Cardiac septum (tissue), 1 donor: Measurements from ENCODE around the gene SAPCD1. TPM values are rescaled to one million over a fixed set of nuclear protein-coding genes. Genes with fewer than 3 reads are reported as not detected.
"Not testable (repeated sequence)": the region's sequence is repeated elsewhere in the genome, so short reads cannot be mapped to it uniquely, and the experiment has no call there.

ENCODE experiments used
- DNase-seq: peaks from one replicate; pipeline ENCODE4 v3.0.0-alpha.2; 2020; ENCODE audit warnings: low spot score
- intact Hi-C: fragments of 100-400 bp; cut with DNase I; formaldehyde crosslinking; loops from one replicate; pipeline ENCODE4 v1.14.0; 2022
- total RNA-seq: library from RNA; stranded (reverse); fragmentation: NEBNext Ultra II Directional; extraction: Animal tissue kit (Norgen Biotek cat#: 25700); gene quantifications from one replicate; pipeline ENCODE4 v1.2.1, GENCODE V29; 2021
- donor health status: DM: no; HTN: no; CAD: no.

SAPCD1 gene
- total RNA-seq, 1 donor from 2014 or later = 0.86 TPM

DNA sequence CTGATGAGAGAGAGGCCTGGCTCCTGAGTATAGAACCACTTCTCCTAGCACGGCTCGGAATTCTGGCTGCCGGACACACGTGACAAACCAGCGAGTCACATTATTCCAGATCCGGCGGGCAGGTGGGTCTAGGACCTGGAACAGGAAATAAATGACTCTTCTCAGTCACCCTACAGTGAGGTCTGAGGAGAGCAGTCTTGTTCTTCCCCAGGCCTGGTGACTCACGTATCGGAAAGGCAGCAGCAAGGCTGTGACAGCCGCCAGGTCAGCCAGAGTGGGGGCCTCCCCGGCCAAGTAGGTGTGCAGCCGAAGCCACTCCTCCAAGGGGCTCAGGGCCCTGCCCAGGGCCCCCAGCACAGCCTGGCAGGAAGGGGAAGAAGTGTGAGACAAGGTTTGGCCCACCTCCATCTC, 30.3 kb downstream of the SAPCD1 start:
- no peak for DNase-seq
- intact Hi-C loops = no loop called here

DNA sequence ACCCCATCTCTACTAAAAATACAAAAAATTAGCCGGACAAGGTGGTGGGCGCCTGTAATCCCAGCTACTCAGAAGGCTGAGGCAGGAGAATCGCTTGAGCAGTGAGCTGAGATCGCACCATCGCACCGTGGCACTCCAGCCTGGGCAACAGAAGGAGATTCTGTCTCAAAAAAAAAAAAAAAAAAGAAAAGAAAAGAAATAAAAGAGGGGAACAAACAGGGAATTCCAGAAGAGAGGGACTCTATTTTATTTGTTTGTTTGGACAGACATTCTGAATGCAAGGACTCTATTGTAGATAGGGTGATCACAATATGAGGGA, 31.4 kb downstream of the SAPCD1 start:
- DNase-seq, intact Hi-C loops: not testable (repeated sequence)

DNA sequence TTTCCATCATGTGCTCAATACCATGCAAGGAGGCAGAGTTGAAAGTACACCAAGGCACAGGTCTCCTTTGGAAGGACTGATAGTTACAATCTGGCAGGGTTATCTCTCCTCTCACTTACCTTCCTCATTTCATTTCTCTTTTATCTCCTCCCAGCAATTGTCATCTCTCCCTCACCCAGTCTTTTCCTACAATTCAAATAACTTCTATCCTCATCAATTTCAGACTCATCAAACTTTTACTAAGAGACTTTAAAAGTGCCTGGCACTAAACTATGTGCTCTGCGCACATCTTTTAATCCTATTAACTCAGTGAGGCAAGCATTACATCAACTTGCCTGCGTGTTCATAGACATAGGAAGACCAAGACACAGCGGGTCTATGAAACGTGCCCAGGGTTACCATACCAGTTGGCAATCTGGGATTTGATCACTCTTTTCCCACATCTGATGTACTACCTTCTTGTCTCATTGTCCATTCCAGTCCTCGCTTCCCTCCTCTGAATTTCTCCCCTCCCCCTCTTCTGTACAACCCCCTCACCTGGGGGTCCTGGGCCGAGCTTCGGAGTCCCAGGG, 31.9 kb downstream of the SAPCD1 start:
- intact Hi-C loops = no loop called here
- DNase-seq = no peak

DNA sequence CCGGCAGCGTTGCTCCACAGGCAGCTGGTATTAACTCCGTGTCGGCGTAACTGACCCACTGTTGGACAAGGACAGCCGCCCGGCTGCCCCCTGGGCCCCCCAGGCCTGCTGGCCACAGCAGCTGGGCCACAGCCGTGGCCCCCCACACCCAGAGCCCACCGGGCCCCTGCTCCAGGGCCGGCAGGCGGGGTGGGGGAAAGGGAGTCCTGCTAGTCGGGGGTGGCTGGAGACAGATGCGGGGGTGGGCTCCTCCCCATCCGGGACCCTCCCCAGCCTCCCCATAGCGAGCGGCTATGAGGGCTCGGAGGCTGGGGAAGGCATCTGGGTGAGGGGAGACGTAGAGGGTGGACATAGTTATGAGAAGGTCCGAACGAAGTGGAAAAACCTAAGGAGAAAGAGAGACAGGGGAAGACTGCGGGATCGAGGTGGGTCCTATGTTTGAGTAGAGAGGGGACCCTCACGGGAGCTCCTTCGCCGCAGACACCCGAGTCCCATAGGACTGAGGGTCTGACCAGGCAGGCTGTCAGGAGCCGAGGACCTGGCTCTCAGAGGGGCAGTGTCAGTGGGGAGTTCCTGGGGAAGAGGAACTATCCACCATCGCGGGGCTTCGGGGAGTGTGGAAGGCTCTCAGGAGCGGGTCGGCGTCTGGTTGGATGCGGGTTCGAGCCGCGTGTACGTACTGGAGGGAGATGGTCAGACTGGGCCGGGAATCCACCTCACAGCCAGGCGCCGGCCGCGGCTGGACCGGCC, 32.6 kb downstream of the SAPCD1 start:
- DNase-seq = no peak
- intact Hi-C loops = loop anchor here (5.0 kb wide), 1 partner anchor 58 kb away; the partner anchor contains the start of gene CLIC1

DNA sequence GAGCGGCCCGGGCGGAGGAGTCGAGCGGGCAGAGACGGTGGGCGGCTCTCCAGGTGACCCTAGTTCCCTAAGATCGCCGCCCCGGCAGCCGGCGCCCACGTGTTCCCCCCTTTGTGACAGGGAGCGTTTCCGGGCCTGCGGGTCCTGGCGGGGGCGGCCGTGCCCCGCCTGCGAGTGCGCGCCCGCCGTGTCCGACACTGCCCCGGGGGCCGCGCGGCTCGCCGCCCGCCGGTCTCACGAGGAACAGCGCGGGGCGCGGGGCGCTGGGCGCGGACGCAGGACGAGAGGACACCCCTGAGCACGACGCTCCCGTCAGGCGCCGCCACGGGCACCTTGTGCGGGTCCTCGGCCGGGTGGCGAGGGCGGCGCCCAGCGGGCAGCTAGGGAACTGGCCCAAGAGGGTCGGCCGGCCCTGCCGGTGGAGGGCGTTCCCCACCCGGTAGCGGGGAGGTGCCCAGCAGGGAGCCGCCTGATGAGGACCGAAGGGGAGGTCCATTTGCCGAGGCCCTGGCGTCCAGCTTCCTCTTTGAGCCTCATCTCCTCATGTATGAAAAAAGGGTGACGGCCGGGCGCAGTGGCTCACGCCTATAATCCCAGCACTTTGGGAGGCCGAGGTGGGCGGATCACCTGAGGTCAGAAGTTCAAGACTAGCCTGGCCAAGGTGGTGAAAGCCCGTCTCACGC, 33.3 kb downstream of the SAPCD1 start, which contains the start of gene VARS1:
TSS of gene VARS1 (minus strand) at position 137 of the 683 bp plus-strand sequence. CDS start 535 bp downstream, outside the sequence.
- DNase-seq = peak; percentile 98
- intact Hi-C loops = loop anchor here (5.0 kb wide), 1 partner anchor 58 kb away; the partner anchor contains the start of gene CLIC1

DNA sequence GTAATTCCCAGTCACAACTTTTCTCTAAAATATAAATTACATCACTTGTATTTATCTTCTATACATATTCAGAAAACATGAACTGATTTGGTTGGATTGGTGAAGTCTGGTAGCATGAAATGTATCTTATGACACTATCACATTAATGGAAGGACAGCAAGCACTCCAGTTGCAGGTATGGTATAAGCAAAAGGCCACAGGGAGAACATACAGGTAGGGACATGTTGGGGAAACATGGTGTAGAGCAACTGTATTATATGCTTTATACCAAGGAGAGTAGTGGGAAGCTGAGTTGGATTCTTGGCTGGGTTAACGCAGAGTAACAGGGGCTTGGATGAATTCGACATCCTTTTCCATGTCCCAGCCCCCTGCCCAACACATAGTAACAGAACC, 34.5 kb downstream of the SAPCD1 start:
- no peak for DNase-seq
- intact Hi-C loops = loop anchor here (5.0 kb wide), 1 partner anchor 60 kb away; the partner anchor contains the start of gene CLIC1

DNA sequence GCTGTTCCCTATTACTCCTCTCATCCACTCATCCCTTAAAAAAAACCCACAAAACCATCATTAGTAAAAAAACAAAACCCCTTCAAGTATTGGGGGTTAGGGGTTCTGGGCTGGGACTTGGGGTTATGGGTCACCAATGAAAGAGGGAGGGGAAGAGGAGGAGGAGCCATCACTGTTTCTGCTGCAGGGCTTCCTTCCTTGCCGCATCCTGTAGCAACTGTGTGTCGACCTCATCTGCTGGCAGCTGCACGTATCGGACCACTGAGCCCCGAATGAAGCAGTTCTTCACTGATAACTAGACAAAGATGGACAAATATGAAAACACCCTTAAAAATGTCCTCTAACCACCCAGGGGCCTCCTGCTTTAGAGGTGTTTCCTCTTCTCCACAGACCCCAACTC, 35.1 kb downstream of the SAPCD1 start:
- DNase-seq = no peak
- intact Hi-C loops = loop anchor here (5.0 kb wide), 1 partner anchor 60 kb away; the partner anchor contains the start of gene CLIC1

DNA sequence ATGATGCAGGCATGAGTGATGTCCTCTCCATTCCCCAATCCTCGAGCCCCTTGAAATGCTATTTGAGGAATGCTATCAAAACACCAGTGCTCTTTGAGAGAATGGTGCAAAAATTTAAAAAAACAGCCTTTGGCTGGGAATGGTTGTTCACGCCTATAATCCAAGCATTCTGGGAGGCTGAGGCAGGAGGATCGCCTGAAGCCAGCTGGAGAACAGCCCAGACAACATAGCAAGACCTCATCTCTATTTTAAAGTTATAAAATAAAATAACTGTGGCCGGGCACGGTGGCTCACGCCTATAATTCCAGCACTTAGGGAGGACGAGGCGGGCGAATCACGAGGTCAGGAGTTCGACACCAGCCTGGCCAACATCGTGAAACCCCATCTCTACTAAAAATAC, 37.3 kb downstream of the SAPCD1 start:
- intact Hi-C loops = loop anchor here (5.0 kb wide), 1 partner anchor 62 kb away; the partner anchor contains the start of gene CLIC1

DNA sequence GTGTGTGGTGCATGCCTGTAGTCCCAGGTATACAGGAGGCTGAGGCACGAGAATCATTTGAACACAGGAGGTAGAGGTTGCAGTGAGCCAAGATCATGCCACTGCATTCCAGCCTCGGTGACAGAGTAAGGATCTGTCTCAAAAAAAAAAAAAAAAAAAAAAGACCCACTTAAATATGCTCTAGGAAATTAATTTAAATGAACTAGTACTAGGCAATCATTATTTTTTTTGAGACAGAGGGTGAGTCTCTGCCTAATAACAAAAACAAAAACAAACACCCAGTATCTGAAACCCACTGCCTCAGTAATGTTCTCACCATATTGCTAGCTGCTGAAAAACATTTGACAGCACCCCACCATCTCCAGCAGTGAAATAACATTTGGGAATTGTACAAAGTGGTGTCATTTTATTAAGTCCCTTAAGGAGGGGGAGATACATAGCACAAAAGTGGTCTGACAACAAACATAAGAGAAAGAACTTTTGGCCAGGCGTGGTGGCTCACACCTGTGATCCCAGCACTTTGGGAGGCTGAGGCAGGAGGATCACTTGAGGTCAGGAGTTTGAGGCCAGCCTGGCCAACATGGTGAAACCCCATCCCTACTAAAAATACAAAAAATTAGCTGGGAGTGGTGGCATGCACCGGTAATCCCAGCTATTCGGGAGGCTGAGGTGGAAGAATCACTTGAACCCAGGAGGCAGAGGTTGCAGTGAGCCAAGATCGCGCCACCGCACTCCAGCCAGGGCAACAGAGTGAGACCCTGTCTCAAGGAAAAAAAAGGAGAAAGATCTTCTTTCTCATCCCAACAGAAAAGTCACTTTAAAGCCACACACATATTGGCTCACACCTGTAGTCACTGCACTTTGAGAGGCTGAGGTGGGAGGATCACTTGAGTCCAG, 38.8 kb downstream of the SAPCD1 start:
- intact Hi-C loops = not testable (repeated sequence)
- DNase-seq = peak; percentile 51

More for the DNA sequence above, 37.3 kb downstream of the SAPCD1 start:
- DNase-seq = no peak

DNA sequence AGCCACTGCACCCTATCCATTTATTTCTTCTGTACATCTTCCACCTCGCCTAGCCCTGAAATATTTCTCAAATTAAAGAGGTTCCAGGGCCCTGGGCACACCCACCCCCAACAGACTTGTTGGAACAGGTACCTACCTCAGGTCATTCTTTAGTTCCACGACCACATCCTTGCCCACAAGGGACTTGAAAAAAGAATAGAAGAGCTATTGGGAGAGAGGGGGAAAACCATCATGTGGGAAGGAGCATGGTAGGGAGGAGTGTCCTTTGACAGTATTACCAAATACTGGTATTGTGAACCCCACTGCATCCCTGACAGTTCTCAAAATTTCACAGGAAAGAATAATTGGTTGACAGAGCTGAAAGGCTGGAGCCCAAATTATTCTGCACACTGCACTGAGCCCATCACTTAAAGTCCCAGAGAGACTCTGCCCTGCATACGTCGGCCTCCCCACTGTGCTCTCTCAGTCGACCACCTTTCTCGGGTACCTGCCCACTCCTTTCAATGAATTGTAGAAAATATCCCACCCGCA, 43.5 kb downstream of the SAPCD1 start:
- intact Hi-C loops = no loop called here
- peak; percentile 68 for DNase-seq

DNA sequence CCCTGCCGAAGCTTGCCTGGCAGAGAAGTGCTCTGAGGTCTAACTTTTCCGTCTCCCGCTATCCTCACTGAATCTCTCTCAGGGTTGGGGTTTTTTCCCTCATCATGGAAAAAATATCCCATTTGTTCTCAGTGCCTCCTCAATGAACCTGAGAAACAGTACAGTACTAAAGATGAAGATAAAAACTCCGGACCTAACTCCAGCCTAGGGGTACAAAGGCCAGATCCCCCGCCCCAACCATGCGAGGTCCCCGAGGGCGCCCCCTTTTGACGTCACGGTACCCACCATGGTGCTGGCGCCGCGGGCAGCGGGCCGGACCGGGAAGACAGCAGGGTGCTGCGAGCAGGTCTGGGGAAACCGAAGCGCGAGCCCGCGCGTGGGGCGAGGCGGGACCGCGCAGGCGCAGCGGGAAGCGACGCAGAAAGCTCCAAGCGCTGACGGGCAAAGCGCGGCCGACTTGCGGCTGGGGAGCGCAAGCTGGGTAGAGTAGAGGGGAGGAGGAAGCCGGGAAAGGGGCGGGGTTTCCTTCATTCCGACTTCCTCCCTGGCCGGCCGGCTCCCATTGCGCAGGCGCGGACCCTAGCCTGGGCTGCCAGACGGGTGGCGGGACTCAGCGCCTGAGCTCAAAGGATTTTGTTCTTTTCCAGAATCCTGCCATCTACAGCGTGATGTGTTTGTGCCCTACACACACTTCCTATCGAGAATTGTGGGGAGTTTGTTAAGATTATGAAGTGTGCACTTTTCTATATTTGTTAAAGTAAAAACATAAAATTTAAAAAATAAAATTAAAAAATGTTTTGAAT, 44.2 kb downstream of the SAPCD1 start, which contains the start of gene LSM2:
TSS of gene LSM2 (minus strand) at position 497 of the 803 bp plus-strand sequence. CDS start at position 288, 209 bp downstream.
- DNase-seq = peak; percentile 99
- intact Hi-C loops = no loop called here

DNA sequence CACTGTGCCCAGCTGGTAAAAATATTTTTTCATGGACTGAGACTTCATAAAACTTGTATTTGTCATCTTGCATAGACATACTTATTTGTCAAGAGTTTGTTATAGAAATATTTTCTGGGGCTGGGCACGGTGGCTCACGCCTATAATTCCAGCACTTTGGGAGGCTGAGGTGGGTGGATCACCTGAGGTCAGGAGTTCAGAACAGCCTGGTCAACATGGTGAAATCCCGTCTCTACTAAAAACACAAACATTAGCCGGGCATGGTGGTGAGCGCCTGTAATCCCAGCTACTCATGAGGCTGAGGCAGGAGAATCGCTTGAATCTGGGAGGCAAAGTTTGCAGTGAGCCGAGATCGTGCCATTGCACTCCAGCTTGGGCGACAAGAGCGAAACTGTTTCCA, 46.1 kb downstream of the SAPCD1 start:
- intact Hi-C loops = not testable (repeated sequence)

DNA sequence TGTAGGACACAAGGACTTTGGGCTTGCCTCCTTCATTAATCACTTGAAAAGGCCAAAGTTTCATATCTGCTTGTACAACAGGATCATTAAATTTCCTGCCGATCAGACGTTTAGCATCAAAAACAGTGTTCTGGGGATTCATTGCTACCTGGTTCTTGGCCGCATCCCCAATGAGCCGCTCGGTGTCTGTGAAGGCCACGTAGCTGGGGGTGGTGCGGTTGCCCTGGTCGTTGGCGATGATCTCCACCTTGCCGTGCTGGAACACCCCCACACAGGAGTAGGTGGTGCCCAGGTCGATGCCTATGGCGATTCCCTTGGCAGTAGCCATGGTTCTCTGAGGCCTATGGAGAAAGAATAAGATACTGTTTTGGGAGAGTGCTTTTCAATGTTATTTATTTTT, 49.2 kb downstream of the SAPCD1 start:
- intact Hi-C loops = no loop called here
- DNase-seq = peak; percentile 27

More for the DNA sequence above, 46.1 kb downstream of the SAPCD1 start:
- DNase-seq = peak; percentile 29

DNA sequence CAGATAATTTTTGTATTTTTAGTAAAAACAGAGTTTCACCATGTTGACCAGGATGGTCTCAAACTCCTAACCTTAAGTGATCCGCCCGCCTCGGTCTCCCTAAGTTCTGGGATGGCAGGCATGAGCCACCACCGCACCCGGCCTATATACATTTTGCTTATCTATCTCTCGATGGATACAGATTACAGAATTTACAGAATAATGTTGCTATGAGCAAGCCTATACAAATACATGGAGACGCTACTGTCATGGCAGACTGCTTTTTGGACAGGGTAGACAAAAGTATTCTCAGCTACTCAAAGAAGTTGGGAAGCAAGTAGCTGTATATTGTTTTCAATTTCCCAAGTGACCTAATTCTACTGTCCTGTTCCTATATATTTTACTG, 51.0 kb downstream of the SAPCD1 start:
- intact Hi-C loops = no loop called here
- DNase-seq = peak; percentile 74
